DMS114 treated with DMSO at 0.1 percent for 48 hours (cell line): ENCODE measurements around the gene MAF.

Experiments
- DNase-seq: peaks from one replicate; lab custom pipeline; 2025; ENCODE audit not compliant: unreplicated experiment; lab: John Stamatoyannopoulos, UW

The MAF gene

GRCh38 chr16:79550373-79550772, 50.2 kb downstream of the MAF start:
- DNase-seq: no peak

GRCh38 chr16:79547085-79547484, 53.5 kb downstream of the MAF start:
- DNase-seq: no peak
